GM12801 (cell line): ENCODE results near the gene SLC39A11.

Experiments used
- CTCF ChIP-seq: IDR thresholded peaks from one replicate; pipeline ENCODE4 v1.5.1; 2011; ENCODE audit warnings: control low read depth; ENCODE audit not compliant: insufficient read length; ENCODE audit errors: extremely low read depth

SLC39A11 gene

GRCh38 chr17:72838581-72838980, 253.9 kb downstream of the SLC39A11 start:
- no peak for TF ChIP-seq CTCF

GRCh38 chr17:72838068-72838467, 254.4 kb downstream of the SLC39A11 start:
- TF ChIP-seq CTCF: no peak

GRCh38 chr17:72837335-72837734, 255.2 kb downstream of the SLC39A11 start:
- TF ChIP-seq CTCF: no peak

GRCh38 chr17:72833128-72833765, 259.2 kb downstream of the SLC39A11 start:
- TF ChIP-seq CTCF: no peak

- TF ChIP-seq CTCF: no peak
Measured at GRCh38 chr17:72832306-72832705, 260.2 kb downstream of the SLC39A11 start.

GRCh38 chr17:72829883-72830282, 262.6 kb downstream of the SLC39A11 start:
- TF ChIP-seq CTCF: no peak

- TF ChIP-seq CTCF: no peak
Measured at GRCh38 chr17:72826602-72827001, 265.9 kb downstream of the SLC39A11 start.

- TF ChIP-seq CTCF: no peak
Measured at GRCh38 chr17:72825218-72825617, 267.3 kb downstream of the SLC39A11 start.
